Keratinocyte (primary cell): Measurements from ENCODE around the gene COL4A4. TPM values are rescaled to one million over a fixed set of nuclear protein-coding genes. Genes with fewer than 3 reads are reported as not detected.

Source experiments
- DNase-seq: peaks from one replicate; pipeline ENCODE4 v3.0.0-alpha.2; 2011; ENCODE audit warnings: low read depth, missing footprints, low spot score
- FAIRE-seq: peaks from 2 replicates; lab custom pipeline; 2011; peaks lifted over from hg19 to GRCh38; lab: Jason Lieb, UNC
- H2AFZ ChIP-seq: 2 replicates; pipeline ENCODE4 v1.6.0; 2012; ENCODE audit warnings: low read length, control low read depth, inconsistent platforms; ENCODE audit not compliant: control insufficient read depth
- H3K27ac ChIP-seq: 2 replicates; pipeline ENCODE4 v1.5.1; 2011; ENCODE audit warnings: low read length; ENCODE audit not compliant: control insufficient read depth, insufficient read depth
- H3K27me3 ChIP-seq: 3 replicates; pipeline ENCODE4 v1.6.0; 2011; ENCODE audit warnings: low read length; ENCODE audit not compliant: control insufficient read depth, insufficient read depth; ENCODE audit errors: extremely low read depth
- H3K36me3 ChIP-seq, 2 experiments: 2 replicates in 1 of 2; 3 replicates in 1 of 2; pipeline ENCODE4 v1.5.1; 2011; ENCODE audit warnings: low read length in 2 of 2, mild to moderate bottlenecking in 1 of 2; ENCODE audit not compliant: control insufficient read depth in 2 of 2, insufficient read depth in 2 of 2; ENCODE audit errors: extremely low read depth in 1 of 2
- H3K4me1 ChIP-seq: 3 replicates; pipeline ENCODE4 v1.5.1; 2011; ENCODE audit warnings: low read length; ENCODE audit not compliant: control insufficient read depth, insufficient read depth; ENCODE audit errors: extremely low read depth
- H3K4me2 ChIP-seq: 3 replicates; pipeline ENCODE4 v1.6.0; 2011; ENCODE audit warnings: low read depth, low read length; ENCODE audit not compliant: control insufficient read depth, insufficient read depth; ENCODE audit errors: extremely low read depth
- H3K4me3 ChIP-seq, 3 experiments: fragments of 200-600 bp in 1 of 3; sonication (generic) in 1 of 3; 2 replicates in 2 of 3; 3 replicates in 1 of 3; pipeline ENCODE4 v1.5.1; 2011 to 2016; ENCODE audit warnings: low read length in 3 of 3, mild to moderate bottlenecking in 3 of 3, control low read depth in 2 of 3, inconsistent platforms in 1 of 3, low read depth in 1 of 3, mixed read lengths in 1 of 3, mixed run types in 1 of 3, moderate library complexity in 1 of 3; ENCODE audit not compliant: control insufficient read depth in 2 of 3, insufficient read depth in 2 of 3; ENCODE audit errors: extremely low read depth in 1 of 3
- H3K79me2 ChIP-seq: 2 replicates; pipeline ENCODE4 v1.6.0; 2012; ENCODE audit warnings: low read length; ENCODE audit not compliant: control insufficient read depth, insufficient read depth
- H3K9ac ChIP-seq: 3 replicates; pipeline ENCODE4 v1.6.0; 2011; ENCODE audit warnings: low read length; ENCODE audit not compliant: control insufficient read depth, insufficient read depth; ENCODE audit errors: extremely low read depth
- H3K9me1 ChIP-seq: 3 replicates; pipeline ENCODE4 v1.6.0; 2011; ENCODE audit warnings: low read length; ENCODE audit not compliant: control insufficient read depth, insufficient read depth; ENCODE audit errors: extremely low read depth
- H3K9me3 ChIP-seq: 2 replicates; pipeline ENCODE4 v1.5.1; 2012; ENCODE audit warnings: low read depth, low read length; ENCODE audit not compliant: control insufficient read depth
- H4K20me1 ChIP-seq: 3 replicates; pipeline ENCODE4 v1.6.0; 2011; ENCODE audit warnings: low read length; ENCODE audit not compliant: control insufficient read depth, insufficient read depth; ENCODE audit errors: extremely low read depth
- CTCF ChIP-seq, 3 experiments: IDR thresholded peaks in 1 of 3; conservative IDR thresholded peaks in 1 of 3; optimal IDR thresholded peaks in 1 of 3; 2 replicates in 2 of 3; 3 replicates in 1 of 3; pipeline versions ENCODE3 to v1.5.1; 2011; ENCODE audit warnings: low read length in 3 of 3, mild to moderate bottlenecking in 3 of 3, moderate library complexity in 2 of 3, control low read depth in 1 of 3, inconsistent platforms in 1 of 3; ENCODE audit not compliant: insufficient read depth in 2 of 3; ENCODE audit errors: extremely low read depth in 1 of 3
- EZH2 ChIP-seq: IDR thresholded peaks from one replicate; pipeline ENCODE4 v1.6.1; 2012; ENCODE audit warnings: inconsistent platforms, mild to moderate bottlenecking, low read length, moderate library complexity
- dilution Hi-C: fragments of 300-500 bp; cut with MboI; formaldehyde crosslinking; loops from one replicate; pipeline ENCODE4 v1.7.0; 2020; ENCODE audit warnings: low sequenced_read_pairs; ENCODE audit not compliant: extremely low pct_ligation_motif_present
- polyA plus RNA-seq, 5 experiments: library from polyadenylated mRNA; depleted of rRNA in 3 of 5; stranded (reverse) in 3 of 5; stranded (forward) in 1 of 5; unstranded in 1 of 5; fragments of >200 nt; gene quantifications; 1 replicate in 1 of 5; 2 replicates in 3 of 5; 3 replicates in 1 of 5; pipeline versions ENCODE4 v1.2.1 to v1.2.3, GENCODE V29; 2011 to 2012; ENCODE audit warnings: missing spikeins in 2 of 5, low read depth in 1 of 5, low replicate concordance in 1 of 5

Gene COL4A4
- polyA plus RNA-seq, 1 donor (not counting 4 experiments of a cell fraction or from before 2014, with no cell fraction given), result not detected

DNA sequence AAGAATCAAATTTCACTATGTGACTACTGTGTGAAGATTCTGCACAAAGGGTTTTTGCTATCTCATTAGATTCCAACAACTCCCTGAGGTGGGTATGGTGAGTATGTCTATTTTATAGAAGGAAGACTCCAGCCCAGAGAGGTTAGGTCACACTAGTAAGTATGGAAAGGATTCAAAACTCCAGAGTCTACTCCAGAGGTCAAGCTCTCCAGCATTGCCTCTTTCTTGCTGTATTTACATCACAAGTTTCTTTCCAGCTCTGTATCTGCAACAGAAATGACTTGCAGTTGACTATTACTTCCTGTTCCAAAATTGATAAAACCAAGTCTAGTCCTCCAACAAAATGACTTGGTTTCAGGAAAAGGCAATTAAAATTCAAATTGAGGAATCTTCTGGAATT is 2.1 kb downstream of the COL4A4 start:
- Histone ChIP-seq H3K27ac (no peak overlapping the region), H3K79me2 (no peaks in the 10 kb centered on the region), H3K36me3 (no peaks in the 10 kb centered on the region), H3K4me2 (no peak overlapping the region), H3K27me3 (peaks cover 38% of the 10 kb centered on the region), H3K9ac (no peak overlapping the region), H4K20me1 (no peaks in the 10 kb centered on the region), H3K4me3 (no peak overlapping the region), H3K9me1 (no peaks in the 10 kb centered on the region), H2AFZ (no peak overlapping the region), H3K9me3 (no peaks in the 10 kb centered on the region), H3K4me1 (peaks cover 5% of the 10 kb centered on the region)
- TF ChIP-seq CTCF (optimal IDR thresholded peaks at IDR 0.05 in 1 of 3, IDR thresholded peaks at IDR 0.05 in 1 of 3, conservative IDR thresholded peaks at IDR 0.05 in 1 of 3; ENCODE audit: extremely low read depth in 1 of 3, insufficient read depth in 2 of 3, low read length in 3 of 3), result no peak
- TF ChIP-seq EZH2, result no peak
- FAIRE-seq (no peak), DNase-seq (no peak)
- dilution Hi-C loops, result no loop called here

DNA sequence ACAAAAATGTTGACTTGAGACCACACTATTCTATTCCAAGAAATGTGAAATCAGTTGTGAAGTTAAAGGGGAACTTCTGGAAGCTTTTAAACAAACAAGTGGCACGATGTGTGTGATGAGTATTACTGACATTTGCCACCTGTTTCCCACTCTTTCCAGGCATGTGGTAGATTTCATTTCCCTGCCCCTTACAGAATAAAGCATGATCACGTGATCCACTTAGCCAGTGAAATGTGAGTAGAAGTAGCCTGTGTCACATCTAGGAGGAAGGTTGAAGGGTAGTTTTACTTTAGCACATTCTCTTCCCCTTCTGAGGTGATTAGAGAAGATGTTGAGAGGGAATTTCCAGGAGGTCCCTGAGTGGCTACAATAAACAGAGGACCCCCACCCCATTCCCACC is 3.8 kb downstream of the COL4A4 start:
- Histone ChIP-seq H3K36me3 (no peaks in the 10 kb centered on the region), H3K4me3 (no peak overlapping the region), H3K27me3 (peaks cover 29% of the 10 kb centered on the region), H3K9ac (no peak overlapping the region), H3K9me1 (no peaks in the 10 kb centered on the region), H2AFZ (no peak overlapping the region), H3K4me1 (peaks cover 5% of the 10 kb centered on the region), H3K9me3 (no peaks in the 10 kb centered on the region), H3K79me2 (no peaks in the 10 kb centered on the region), H3K27ac (no peak overlapping the region), H4K20me1 (no peaks in the 10 kb centered on the region), H3K4me2 (no peak overlapping the region)
- dilution Hi-C loops, result no loop called here
- FAIRE-seq, result no peak
- no peak for DNase-seq
- TF ChIP-seq CTCF (optimal IDR thresholded peaks at IDR 0.05 in 1 of 3, IDR thresholded peaks at IDR 0.05 in 1 of 3, conservative IDR thresholded peaks at IDR 0.05 in 1 of 3; ENCODE audit: extremely low read depth in 1 of 3, insufficient read depth in 2 of 3, low read length in 3 of 3), result no peak
- TF ChIP-seq EZH2, result no peak
